GM18951 (cell line): ENCODE data around the gene REXO1.
A peak's percentile ranks its signal among the peaks of the same experiment; 100 is the strongest.
"Not testable (repeated sequence)": the region's sequence is repeated elsewhere in the genome, so short reads cannot be mapped to it uniquely, and the experiment has no call there.

Experiments used
- POLR2A ChIP-seq: IDR thresholded peaks from 4 replicates; pipeline ENCODE4 v1.6.1; 2011; ENCODE audit warnings: mild to moderate bottlenecking; ENCODE audit not compliant: insufficient read length, insufficient read depth; ENCODE audit errors: extremely low read depth
- in situ Hi-C: fragments of 300-500 bp; cut with MboI; formaldehyde crosslinking; loops from one replicate; pipeline ENCODE4 v1.12.0; 2022; ENCODE audit warnings: low sequenced_read_pairs, mixed read lengths, inconsistent platforms; ENCODE audit not compliant: unreplicated experiment

Gene REXO1

GRCh38 chr19:1880611-1881392 is 32.5 kb upstream of the REXO1 start:
- in situ Hi-C loops = no loop called here
- no peak for TF ChIP-seq POLR2A

- in situ Hi-C loops = not testable (repeated sequence)
Measured at GRCh38 chr19:1879982-1880381, 31.7 kb upstream of the REXO1 start.

GRCh38 chr19:1878583-1878982 is 30.3 kb upstream of the REXO1 start:
- in situ Hi-C loops = not testable (repeated sequence)

GRCh38 chr19:1877280-1877660 is 29.0 kb upstream of the REXO1 start:
- in situ Hi-C loops = not testable (repeated sequence)

- in situ Hi-C loops = not testable (repeated sequence)
Measured at GRCh38 chr19:1876496-1877279, 28.4 kb upstream of the REXO1 start.

- in situ Hi-C loops = no loop called here
- TF ChIP-seq POLR2A = peak; percentile 93
Measured at GRCh38 chr19:1875646-1876495, 27.6 kb upstream of the REXO1 start.

GRCh38 chr19:1875265-1875645 is 27.0 kb upstream of the REXO1 start:
- in situ Hi-C loops = not testable (repeated sequence)

GRCh38 chr19:1874554-1875185 is 26.4 kb upstream of the REXO1 start:
- no peak for TF ChIP-seq POLR2A
- in situ Hi-C loops = no loop called here

GRCh38 chr19:1873524-1874473 is 25.5 kb upstream of the REXO1 start:
- in situ Hi-C loops = no loop called here
- TF ChIP-seq POLR2A = no peak

- in situ Hi-C loops = no loop called here
- TF ChIP-seq POLR2A = no peak
Measured at GRCh38 chr19:1872807-1873523, 24.7 kb upstream of the REXO1 start.

GRCh38 chr19:1871630-1872029 is 23.3 kb upstream of the REXO1 start:
- in situ Hi-C loops = no loop called here
- TF ChIP-seq POLR2A = no peak

GRCh38 chr19:1871140-1871597 is 22.9 kb upstream of the REXO1 start:
- no peak for TF ChIP-seq POLR2A
- in situ Hi-C loops = no loop called here

- no peak for TF ChIP-seq POLR2A
- in situ Hi-C loops = no loop called here
Measured at GRCh38 chr19:1868971-1869370, 20.7 kb upstream of the REXO1 start.
